Left cardiac atrium (tissue), 4 donors: ENCODE results near the gene RBM22. TPM values are rescaled to one million over a fixed set of nuclear protein-coding genes. Genes with fewer than 3 reads are reported as not detected.
A peak's percentile ranks its signal among the peaks of the same experiment; 100 is the strongest.

Experiments used
- ATAC-seq, 2 donors: fragments of 200-7000 bp; cut with Tn5 transposase; one replicate each; pipeline ENCODE4 v1.9.1; 2020; ENCODE audit warnings: mild to moderate bottlenecking in 2 of 2, moderate library complexity in 2 of 2
- DNase-seq: peaks from one replicate; pipeline ENCODE4 v3.0.0-alpha.2; 2020
- intact Hi-C, 2 donors: fragments of 100-400 bp; cut with DNase I; formaldehyde crosslinking; loops; one replicate each; pipeline versions ENCODE4 v1.14.1 to v1.15.1; 2022 to 2023
- total RNA-seq, 2 donors: library from RNA; stranded (reverse); fragmentation: NEBNext Ultra II Directional; extraction: Animal tissue kit (Norgen Biotek cat#: 25700); gene quantifications; one replicate each; pipeline ENCODE4 v1.2.1, GENCODE V29; 2021
- donor health status: DM: no; HTN: yes; CAD: no.
- donor health status: DM: no; HTN: yes; CAD: no; lungs with severe emphysema.
- donor health status: DM: yes; HTN: yes; CAD: no.
- donor health status: Dilated cardiomyopathy.

RBM22 gene
- total RNA-seq, 2 donors from 2014 or later: 27.2 to 28.2 TPM

GRCh38 chr5:150675069-150675468 lies 25.8 kb downstream of the RBM22 start:
- ATAC-seq: no peak
- intact Hi-C loops: no loop called here
- no peak for DNase-seq

DNA sequence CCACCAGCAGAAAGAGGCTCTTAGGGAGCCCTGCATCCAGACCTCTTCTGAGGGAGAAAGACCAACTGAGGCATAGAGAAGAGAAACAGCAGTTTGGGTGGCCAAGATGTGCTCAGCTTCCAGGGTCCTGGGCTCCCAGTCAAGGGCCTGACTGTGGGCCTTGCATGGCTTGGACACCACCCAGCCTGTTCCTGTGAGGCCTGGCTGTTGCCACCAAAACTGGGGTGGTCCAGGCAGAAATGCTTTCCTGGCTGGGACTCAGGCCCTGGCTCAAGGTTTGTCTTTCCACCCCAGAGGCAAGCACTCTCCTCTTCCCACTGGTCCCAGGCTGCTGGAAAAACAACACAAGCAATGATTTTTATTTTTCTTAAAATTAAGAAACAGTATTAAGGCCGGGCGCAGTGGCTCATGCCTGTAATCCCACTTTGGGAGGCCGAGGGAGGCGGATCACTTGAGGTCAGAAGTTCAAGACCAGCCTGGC lies 26.5 kb downstream of the RBM22 start:
- intact Hi-C loops: no loop called here
- DNase-seq (peak; percentile 64), ATAC-seq (peak; percentile 35 to 58)

- DNase-seq: peak; percentile 6
Measured at GRCh38 chr5:150672884-150673275, 28.0 kb downstream of the RBM22 start.

GRCh38 chr5:150672237-150672883 lies 28.5 kb downstream of the RBM22 start:
- ATAC-seq (peak; percentile 31 to 51), DNase-seq (peak; percentile 66)
- intact Hi-C loops: no loop called here

More at GRCh38 chr5:150672884-150673275, 28.0 kb downstream of the RBM22 start:
- no peak for ATAC-seq
- intact Hi-C loops: no loop called here

GRCh38 chr5:150671509-150672236 lies 29.2 kb downstream of the RBM22 start:
- peak; percentile 45 for DNase-seq
- intact Hi-C loops: no loop called here
- ATAC-seq: peak; percentile 19 to 31

DNA sequence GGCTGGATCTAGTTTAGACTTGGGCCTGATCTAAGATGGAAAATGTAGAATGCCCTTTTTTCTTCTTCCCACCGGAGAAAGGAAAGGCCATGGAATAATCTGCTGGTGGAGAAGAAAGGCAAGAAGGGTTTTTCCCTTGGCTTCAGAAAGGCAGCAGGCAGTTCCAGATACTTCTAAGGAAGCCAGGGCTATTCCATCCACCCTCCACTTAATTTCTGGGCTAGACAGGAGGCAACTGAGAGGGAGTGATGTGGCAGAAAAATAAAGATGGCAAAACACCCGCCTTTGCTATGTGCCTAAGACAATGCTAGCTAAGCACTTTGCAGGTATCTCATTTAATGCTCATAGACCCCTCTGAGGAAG lies 29.9 kb downstream of the RBM22 start:
- no peak for DNase-seq
- no peak for ATAC-seq
- intact Hi-C loops: no loop called here

DNA sequence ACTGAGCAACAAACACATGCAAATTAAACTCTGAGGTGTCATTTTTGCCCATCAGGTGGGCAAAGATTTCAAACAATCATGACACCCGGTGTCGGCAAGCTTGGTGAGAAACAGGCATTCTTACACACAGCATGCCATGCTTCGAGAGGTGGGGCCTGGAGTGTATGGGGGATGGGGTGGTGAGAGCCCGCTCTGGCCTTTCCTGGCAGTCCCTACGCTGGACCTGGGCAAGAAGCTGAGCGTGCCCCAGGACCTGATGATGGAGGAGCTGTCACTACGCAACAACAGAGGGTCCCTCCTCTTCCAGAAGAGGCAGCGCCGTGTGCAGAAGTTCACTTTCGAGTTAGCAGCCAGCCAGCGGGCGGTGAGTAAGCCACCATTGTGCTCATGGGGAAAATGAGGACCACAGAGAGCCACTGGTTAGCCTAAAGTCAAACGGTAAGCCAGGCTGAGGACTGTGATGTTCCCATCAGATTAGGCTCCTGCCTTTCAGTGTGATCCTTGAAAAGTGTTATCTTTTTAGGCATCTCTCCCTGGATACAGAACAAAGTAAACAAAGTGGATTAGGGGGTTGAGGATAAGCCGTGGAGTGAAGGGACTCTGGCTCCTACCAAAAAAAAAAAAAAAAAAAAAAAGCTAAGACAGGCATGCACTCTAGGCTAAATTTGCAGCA lies 30.5 kb downstream of the RBM22 start:
- intact Hi-C loops: no loop called here
- DNase-seq (peak; percentile 12), ATAC-seq (no peak)

DNA sequence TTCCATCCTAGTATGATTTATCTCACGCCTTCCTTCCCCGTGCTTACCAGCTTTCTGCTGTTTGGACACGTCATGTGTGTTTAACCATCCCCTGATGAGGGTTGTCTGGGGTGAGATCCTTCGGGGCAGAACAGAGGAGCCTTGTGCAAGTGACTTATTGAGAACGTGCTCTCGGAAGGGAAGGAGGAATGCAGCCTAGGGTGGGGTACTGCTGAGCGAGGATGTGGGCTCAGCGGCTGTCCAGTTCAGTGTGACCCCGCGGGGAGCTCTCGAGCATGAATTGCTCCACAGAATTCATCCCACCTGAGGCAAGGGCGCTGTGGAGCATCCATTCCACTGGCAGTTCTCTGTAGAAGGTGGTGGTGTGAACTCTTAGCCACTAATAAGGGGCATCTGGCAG lies 35.8 kb downstream of the RBM22 start:
- DNase-seq: peak; percentile 4
- ATAC-seq: no peak
- intact Hi-C loops: no loop called here

DNA sequence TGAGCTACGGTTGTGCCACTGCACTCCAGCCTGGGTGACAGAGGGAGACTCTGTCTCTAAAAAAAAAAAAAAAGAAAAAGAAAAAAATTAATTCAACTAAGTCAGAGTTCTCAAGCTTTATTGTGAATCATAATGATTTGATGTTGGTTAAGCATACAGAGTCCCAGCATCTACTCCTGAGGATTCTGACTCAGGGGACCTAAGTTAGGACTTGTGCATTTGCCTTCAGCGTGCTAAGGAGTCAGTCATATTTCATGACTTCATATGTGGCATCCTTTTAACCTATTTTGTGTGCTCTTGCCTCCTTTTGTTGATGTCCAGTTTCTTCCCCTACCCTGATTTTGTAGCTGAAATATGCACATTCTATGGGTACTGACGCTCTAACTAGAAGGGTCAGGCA lies 36.9 kb downstream of the RBM22 start:
- no peak for DNase-seq
- intact Hi-C loops: no loop called here
- no peak for ATAC-seq

GRCh38 chr5:150662731-150663516 lies 37.9 kb downstream of the RBM22 start:
- intact Hi-C loops: no loop called here

DNA sequence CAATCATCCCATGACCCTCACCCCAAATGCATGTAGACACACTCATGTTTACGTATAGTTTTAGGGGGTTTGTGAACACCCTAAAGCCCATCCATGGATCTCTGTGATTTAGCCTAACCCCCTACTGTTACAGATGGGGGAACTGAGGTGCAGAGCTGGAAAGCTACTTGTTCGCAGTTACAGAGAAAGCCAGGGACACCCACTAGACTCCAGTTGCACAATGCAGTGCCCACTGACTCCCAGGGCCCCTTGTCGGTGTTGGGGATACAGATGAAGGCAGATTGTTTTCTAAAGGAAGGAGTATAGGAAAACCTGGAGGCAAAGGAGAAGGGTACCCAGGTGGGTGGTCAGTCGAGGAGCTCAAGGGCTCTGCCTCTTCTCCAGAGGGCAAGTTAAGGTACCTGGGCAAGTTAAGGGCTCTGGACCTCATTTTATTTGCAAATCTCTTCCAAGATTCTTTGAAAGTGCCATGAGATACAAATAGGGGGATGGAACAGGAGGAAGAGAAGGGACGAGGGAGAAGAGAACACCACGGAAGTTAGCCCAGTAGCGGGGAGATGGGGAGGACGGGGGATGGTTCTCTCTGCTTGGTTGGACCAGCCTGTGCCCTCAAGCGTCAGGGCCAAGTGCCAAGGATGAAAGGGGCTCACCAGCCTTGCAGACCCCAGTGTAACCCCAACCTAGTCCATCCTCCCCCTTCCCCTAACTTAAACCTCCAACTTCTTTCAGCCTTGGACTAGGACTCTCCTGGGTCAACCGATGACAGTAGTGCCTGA lies 38.9 kb downstream of the RBM22 start:
- intact Hi-C loops: no loop called here
- DNase-seq (peak; percentile 16), ATAC-seq (no peak)

More at GRCh38 chr5:150662731-150663516, 37.9 kb downstream of the RBM22 start:
- DNase-seq: peak; percentile 9
- ATAC-seq: no peak

DNA sequence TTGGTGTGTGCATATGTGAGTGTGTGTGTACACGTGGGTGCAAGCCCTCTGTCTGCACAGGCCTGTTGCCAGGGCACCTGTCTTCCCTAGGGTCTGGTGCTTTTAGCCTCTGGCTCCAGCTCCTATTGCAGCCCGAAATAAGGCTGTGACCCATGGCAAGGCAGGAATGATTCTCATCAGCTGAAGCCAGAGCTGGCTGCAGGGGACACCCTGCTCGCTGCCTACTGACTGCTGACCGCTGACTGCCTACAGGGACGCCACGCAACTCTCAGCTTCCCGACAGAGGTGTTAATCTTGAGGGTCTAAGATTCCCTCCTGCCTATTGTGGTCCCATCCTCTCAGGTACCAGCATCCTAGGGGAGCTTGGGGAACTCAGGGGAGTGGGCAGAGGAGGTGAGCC lies 39.8 kb downstream of the RBM22 start, which contains the start of gene MYOZ3:
Gene MYOZ3 (plus strand): TSS at position 166 of the 400 bp plus-strand sequence. CDS start 1,691 bp downstream, outside the sequence.
- intact Hi-C loops: no loop called here
- ATAC-seq (no peak), DNase-seq (peak; percentile 11)

GRCh38 chr5:150660108-150660831 lies 40.6 kb downstream of the RBM22 start:
- DNase-seq: peak; percentile 20
- intact Hi-C loops: no loop called here
- no peak for ATAC-seq

GRCh38 chr5:150659360-150660107 lies 41.3 kb downstream of the RBM22 start:
- no peak for ATAC-seq
- intact Hi-C loops: loop anchor here in 1 of 2 donors (5.0 kb wide), 1 partner anchor 97 kb away; no protein-coding TSS in a partner anchor
- peak; percentile 31 for DNase-seq

GRCh38 chr5:150658699-150659265 lies 42.1 kb downstream of the RBM22 start:
- intact Hi-C loops: loop anchor here in 1 of 2 donors (5.0 kb wide), 1 partner anchor 96 kb away; no protein-coding TSS in a partner anchor
- DNase-seq (peak; percentile 11), ATAC-seq (no peak)

DNA sequence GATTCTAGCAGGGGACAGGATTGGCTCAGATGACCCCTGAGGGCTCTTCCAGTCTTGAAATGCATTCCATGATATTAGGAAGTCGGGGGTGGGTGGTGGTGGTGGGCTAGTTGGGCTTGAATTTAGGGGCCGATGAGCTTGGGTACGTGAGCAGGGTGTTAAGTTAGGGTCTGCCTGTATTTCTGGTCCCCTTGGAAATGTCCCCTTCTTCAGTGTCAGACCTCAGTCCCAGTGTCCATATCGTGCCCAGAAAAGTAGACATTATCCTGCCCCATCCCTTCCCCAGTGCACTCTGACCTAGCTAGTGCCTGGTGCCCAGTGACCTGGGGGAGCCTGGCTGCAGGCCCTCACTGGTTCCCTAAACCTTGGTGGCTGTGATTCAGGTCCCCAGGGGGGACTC lies 42.7 kb downstream of the RBM22 start:
- DNase-seq: peak; percentile 18
- intact Hi-C loops: loop anchor here in 1 of 2 donors (5.0 kb wide), 1 partner anchor 96 kb away; no protein-coding TSS in a partner anchor
- no peak for ATAC-seq
